CD4-positive, alpha-beta T cell treated with Interleukin-21 for 1 hour (primary cell): ENCODE measurements around the gene HMG20A.

ENCODE experiments used
- DNase-seq: peaks from one replicate; pipeline ENCODE4 v3.0.0-alpha.2; 2020

The HMG20A gene

DNA sequence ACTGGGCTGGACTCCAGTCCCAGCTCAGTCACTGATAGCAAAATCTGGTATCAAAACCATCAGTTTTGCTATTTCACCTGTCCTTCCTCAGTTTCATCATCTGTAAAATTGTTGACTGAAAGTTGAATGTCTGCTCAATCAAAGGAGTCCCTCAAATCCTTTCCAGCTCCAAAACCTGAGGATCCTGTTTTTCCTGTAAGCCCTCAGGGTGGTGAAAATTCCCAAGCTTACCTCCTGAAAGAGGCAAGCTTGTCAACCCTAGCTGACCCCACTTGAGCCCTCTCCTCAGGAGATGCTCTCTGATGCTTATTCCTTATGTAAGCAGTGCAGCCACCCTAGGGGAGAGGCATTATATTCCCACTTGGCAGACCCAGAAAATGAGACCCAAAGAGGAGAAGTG is 82.6 kb downstream of the HMG20A start:
- no peak for DNase-seq

- no peak for DNase-seq
These were observed 83.1 kb downstream of the HMG20A start for GRCh38 chr15:77503764-77504163.

GRCh38 chr15:77504306-77504705 is 83.6 kb downstream of the HMG20A start:
- no peak for DNase-seq

GRCh38 chr15:77504871-77505270 is 84.2 kb downstream of the HMG20A start:
- no peak for DNase-seq

DNA sequence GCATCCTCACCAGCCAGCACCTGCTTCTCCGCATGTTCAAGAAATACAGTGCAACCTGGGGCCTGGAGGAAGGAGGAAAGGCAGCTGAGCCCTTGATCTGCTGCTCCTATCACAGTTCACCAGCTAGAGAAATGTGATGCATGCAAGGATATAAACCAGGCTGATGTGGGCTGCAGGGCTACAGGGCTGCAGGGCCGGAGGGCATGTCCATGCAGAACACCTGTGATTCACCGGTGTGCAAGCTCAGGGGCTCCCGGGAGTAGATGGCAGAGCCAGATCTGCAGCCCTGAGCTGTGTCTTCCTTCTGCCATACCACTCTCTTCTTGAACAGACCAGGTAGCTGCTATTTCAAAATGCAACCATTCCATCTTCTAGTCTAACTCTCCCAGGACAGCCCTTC is 84.9 kb downstream of the HMG20A start:
- DNase-seq = no peak

GRCh38 chr15:77506311-77507142 is 85.8 kb downstream of the HMG20A start:
- no peak for DNase-seq

- no peak for DNase-seq
These were observed 86.6 kb downstream of the HMG20A start for GRCh38 chr15:77507143-77507897.

- DNase-seq = no peak
These were observed 87.2 kb downstream of the HMG20A start for GRCh38 chr15:77507911-77508310.

DNA sequence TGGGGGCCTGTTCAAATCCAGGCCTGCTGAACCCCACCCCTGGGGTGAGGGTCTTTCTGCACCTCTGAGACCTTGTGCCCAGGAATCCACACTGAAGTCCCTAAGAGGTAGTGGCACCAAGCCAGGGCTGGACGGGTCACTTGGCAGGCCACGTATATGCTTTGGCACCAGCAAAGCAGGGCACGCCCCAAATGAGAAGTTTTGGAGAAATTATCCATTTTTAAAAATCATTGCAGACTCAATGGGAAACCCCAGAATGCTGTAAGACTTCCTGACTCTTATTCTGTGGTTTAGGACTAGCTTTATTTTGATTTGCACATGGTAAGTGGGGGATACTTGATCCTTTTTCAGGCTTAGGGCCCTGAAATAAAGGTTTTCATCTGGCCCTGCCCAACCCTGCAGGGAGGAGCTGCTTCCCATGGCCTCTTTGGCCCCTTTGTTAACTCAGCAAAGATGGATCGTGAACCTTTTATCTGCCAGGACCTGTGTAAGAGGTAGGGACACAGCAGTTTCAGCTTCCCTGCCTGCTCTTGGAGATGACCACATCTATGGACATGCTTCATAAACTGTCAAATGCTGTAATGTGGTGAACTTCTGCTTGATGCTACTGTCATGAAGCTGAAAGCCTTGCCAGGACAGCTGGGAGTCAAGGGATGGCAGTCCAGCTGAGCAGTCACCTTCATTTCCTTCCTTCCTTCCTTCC is 88.0 kb downstream of the HMG20A start:
- DNase-seq = no peak

- DNase-seq = no peak
These were observed 89.7 kb downstream of the HMG20A start for GRCh38 chr15:77510066-77511057.

DNA sequence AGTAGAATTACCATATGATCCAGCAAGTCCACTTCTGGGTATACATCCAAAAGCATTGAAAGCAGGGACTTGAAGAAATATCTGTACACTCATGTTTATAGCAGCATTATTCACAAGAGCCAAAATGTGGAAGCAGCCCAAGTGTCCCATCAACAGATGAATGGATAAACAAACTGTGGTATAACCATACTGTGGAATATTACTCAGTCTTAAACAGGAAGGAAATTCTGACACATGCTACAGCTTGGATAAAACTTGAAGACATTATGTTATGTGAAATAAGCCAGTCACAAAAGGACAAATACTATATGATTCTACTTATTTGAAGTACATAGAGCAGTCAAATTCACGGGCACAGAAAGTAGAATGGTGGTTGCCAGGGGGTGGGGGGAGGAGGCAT is 91.2 kb downstream of the HMG20A start:
- no peak for DNase-seq

DNA sequence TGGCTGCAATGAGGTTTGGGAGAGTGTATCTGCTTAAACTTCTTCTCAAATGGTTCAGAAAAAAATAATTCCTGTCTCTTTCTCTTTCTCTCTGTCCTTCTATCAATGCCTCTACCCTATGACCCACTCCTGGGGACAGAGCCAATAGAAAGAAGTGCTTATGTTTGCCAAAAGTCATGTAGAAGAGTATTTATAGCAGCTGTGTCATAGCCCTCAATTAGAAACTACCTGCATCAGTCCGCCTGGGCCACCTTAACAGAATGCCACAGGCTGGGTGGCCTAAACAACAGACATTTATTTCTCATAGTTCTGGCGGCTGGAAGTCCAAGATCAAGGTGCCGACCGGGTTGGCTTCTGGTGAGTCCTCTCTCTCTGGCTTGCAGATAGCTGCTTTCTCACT is 92.5 kb downstream of the HMG20A start:
- no peak for DNase-seq

DNA sequence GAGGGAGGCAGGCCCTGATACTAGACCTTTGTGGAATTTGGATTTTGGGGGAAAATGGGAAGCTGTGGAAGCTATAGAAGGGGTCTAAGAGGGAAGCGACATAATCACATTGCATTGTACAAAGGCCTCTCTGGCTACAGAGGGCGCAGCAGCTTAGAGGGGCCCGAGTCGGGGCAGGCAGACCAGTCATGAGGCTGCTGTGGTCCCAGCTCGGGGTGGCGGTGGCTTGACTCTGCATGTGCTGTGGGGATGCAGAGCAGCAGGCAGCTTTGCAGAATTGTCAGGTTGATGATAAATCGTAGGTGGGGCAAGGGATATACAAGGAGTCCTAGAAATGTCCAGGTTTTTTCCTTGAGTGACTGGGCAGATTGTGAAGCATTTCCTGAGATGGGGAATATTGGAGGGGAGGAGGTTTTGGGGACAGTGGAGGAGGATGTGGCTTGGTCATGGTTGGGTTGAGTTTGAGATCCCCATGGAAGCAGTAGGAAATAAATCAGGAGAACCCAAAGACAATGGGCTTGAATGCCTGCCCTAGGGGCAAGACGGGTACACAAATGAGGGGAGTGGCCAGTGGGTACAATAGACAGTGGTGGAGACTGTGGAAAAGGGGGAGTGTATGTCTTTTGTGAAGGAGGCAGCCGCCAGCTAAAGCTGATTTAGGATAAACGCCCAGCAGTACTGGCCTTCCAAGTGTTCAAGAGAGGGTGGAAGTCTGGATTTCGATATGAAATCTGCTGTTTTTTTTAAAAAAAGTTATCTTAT is 94.1 kb downstream of the HMG20A start:
- DNase-seq = no peak

GRCh38 chr15:77515613-77516012 is 94.9 kb downstream of the HMG20A start:
- DNase-seq = no peak

DNA sequence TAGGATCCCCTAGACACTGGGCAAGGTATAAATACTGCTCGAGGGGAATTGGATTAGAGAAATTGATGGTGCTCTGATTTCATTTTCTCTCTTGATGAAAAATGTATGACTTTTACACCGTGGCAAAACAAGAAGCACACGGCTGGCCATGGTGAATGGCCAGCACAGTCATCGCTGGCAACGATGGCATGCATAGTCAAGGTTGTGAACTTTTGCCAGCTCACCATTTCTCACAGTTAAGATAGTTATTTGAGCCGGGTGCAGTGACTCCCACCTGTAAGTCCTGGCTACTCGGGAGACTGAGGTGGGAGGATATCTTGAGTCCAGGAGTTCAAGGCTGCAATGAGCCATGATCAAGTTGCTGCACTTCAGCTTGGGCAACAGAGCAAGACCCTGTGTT is 95.4 kb downstream of the HMG20A start:
- DNase-seq = no peak

GRCh38 chr15:77516786-77517185 is 96.1 kb downstream of the HMG20A start:
- no peak for DNase-seq

DNA sequence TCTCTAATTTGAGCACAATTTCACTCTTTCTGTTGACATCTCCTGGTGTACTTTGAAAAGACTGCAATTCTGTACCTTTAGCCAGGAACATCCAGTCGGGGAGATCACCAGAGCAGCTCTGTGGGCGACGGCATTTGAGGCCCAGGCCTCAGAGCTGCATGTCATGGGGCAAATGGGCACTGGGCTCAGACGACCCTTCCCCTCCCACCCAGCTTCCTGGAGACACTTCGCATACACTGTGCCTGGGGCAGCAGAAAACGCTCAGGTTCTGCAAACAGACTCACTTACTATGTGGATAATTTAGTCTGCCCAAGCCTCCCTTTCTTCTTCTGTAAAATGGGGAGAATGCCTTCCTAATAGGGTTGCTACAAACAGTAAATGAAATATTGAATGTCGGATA is 96.9 kb downstream of the HMG20A start:
- DNase-seq = no peak

- DNase-seq = no peak
These were observed 97.8 kb downstream of the HMG20A start for GRCh38 chr15:77518458-77518857.

- no peak for DNase-seq
These were observed 98.9 kb downstream of the HMG20A start for GRCh38 chr15:77519540-77519939.

- DNase-seq = no peak
These were observed 100.5 kb downstream of the HMG20A start for GRCh38 chr15:77521206-77521605.

GRCh38 chr15:77525400-77525811 is 104.7 kb downstream of the HMG20A start:
- no peak for DNase-seq
